Measurements from ENCODE around the gene PARD3B. TPM values are rescaled to one million over a fixed set of nuclear protein-coding genes. Genes with fewer than 3 reads are reported as not detected.

Gene PARD3B
- polyA plus RNA-seq, 10 donors, result 6.5 to 10.2 (median 7.4) TPM

DNA sequence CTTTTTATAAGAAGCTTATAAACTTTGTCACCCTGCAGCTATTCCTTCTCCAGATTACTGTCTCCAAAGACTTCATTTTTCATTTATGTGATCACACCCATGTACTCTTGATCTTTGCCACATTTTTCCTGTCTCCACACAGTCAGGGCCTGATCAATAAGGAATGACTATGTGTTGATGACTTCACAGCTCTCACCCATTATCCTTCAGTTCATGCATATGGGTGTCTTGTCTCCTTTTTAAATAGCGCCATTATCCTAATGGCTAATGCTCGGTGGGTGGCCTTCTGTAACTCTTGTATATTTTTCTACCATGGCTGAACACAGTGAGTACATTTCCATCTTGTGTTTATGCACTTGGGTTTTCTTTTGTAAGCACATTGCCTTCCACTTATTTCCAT, 801.4 kb downstream of the PARD3B start:
- no peak for DNase-seq

DNA sequence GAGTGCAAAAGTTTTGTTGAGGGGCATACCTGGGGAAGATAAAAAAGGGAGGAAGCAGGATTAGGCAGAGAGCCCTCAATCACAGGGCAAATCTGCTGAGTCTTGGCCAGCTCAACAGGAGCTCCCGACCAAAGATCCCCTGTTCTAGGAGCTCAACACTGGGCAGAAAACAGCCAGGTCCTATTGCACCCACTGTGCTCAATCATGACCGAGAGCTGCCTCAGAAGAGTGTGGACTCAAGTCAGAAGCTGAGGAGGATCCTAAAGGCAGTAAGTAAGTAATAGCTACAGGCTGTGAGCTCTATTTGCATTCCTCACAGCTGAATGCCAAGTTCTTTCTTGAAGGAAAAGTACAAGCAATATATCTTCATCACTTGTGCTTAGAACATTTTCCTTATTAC, 802.6 kb downstream of the PARD3B start:
- DNase-seq, result no peak

DNA sequence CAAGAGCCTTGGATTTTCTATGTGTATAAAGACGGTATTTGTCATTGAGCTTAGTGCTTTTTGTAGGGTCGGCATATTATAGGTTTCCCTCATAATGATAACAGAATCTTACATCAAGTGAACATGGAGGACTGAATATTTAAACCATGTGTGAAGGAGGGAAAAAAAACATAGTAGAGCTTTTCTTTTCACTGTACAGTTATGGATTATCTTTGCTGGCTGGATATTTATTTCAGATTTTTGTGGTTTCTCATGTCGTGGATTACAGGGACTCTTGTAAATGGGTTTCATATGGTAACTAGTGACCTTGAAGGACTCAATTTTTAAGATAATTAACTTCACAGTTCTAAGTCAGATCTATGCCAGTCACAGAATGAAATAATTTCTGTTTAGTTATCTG, 806.8 kb downstream of the PARD3B start:
- DNase-seq, result peak in 1 of 3 donors; percentile 28

DNA sequence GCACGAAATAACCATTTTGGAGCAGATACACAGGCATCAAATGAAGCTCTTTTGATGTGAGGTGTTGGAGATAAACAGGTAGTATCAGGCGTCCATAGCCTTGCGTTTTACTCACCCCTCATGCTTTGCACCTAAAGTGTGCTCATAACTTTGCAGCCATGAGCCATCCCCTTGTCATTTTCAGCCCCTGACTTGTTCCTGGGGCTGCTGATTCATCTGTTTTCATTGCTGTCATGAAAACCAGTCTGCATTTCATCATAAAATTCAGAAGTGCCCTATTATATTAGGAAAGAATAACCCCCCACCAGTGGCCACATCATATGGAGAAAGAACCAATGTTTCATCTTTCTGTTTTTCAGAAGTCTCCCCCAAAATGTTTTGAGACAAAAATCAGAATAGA, 807.3 kb downstream of the PARD3B start:
- peak in 1 of 3 donors; percentile 43 for DNase-seq

DNA sequence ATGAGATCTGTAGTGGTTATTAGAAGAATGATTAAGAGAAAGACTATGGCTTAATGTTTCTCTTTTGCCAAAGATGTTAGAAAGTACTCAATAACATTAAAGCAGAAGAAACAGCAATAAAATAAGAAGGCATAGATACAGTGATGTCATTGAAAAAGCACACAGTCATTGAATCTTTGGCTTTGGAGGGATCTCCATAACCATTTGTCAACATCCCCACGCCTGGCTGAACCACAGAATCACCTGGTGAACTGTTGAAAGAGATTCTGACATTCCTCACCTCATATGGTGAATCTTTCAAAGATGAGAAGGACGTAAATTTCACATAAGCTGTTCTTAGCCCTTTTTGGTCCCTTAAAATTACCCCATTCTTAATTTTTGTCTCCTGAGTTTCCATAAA, 812.5 kb downstream of the PARD3B start:
- no peak for DNase-seq

DNA sequence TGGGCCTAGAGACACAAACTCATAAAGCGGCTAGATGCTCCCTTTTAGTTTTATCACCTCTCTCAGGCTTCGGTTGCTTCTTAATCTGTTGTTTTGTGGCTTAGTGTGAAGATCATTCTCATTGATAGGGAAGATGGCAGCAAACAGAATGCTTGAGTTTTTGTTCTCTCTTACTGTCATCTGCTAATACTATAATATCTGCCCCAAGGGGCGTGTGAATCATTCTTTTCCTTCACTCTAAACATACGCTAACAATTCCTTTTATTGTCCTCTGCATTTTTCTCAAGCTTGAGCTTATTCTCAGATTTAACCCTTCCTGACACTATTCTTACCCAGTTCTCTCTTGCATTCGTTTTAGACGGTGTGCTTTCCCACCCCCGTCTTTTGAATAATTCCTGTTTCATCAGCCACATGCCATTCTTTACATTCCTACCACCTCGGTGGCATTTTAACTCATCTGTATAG, 813.1 kb downstream of the PARD3B start:
- peak in 2 of 3 donors; percentile 58 to 73 for DNase-seq

DNA sequence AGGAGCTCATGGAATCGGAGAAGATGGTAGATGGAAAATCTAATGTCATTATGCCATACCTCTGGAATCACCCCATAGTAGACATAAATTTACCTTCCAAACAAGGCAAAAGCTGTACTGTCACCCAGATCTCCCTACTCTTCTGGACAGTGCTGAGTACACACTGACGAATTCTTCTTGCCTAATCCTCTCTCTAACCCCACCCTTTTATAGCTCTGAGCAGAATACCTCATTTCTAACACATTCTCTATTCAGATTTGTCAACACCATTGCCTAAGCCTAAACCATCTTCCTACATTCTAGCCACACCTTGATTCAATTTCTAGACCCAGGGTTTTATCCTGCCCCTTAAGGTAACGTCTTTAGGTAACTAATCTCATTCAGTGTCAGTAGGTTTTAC, 816.0 kb downstream of the PARD3B start:
- no peak for DNase-seq

DNA sequence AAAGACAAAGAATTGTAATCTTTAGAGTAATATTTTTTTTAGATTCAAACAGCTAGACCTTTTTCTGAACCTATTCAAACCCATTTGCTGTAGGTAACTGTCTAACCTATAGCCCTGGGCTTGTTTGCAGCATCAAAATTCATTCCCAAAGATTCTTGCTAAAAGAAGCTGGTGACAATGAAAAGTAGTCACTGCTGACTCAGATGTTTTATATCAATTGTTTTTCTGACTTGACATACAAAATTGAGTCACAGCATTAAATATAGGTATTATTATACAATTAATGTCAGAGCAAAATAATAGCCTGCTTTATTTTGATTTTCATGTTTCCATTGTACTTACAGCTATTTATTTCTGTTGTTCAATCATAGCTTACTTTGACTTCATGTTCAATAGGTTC, 816.7 kb downstream of the PARD3B start:
- DNase-seq, result no peak

DNA sequence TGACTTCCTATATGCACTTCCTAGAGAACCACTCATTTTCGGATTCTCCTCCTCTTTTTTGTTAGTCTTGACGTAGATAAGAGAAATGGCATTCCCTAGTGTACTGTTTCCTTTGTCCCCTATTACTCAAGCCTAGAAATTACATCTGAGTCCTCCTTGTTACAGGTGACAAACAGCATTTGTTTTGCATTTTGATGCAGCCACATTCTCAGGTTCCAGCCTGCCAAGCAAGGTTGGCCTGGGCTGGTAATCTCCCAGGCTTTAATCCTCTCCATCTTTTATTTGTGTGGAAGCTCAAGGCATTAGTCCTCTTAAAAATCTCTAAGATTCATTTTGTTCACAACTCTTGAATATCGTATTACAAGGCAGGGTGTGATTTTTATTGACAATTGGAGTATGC, 819.0 kb downstream of the PARD3B start:
- DNase-seq, result no peak

DNA sequence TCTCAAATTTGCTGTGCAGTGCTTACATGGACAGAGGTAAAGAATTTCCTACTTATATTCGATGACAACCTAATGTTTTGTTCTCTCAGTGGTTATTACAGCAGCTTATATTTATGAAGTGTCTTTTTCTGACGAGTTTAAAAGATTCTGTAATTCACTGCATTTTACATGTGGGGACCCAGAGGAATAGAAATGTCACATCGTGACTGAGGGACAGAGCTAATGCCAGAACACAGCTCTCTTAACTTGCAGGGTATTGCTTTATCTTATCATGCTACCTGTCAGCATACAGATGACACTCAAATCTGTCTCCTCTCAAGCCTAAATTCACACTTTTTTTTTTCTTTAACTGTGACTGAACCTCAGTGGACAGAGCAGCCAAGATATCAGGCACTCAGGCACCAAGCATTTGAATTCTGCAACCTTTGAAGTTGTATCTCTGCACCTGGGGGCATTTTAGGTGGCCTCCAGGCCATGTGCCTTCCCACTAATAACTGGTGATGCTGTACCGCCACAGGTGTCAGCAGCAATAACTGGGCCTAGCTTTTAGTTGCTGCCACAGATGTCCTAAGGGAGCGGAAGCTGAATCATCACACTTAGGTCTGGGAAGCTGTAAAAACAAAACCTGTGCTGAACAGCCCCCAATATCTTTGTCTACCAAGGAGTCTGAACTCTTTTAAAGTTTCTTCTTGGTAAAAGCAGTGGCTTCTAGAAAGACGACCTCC, 821.2 kb downstream of the PARD3B start:
- no peak for DNase-seq

DNA sequence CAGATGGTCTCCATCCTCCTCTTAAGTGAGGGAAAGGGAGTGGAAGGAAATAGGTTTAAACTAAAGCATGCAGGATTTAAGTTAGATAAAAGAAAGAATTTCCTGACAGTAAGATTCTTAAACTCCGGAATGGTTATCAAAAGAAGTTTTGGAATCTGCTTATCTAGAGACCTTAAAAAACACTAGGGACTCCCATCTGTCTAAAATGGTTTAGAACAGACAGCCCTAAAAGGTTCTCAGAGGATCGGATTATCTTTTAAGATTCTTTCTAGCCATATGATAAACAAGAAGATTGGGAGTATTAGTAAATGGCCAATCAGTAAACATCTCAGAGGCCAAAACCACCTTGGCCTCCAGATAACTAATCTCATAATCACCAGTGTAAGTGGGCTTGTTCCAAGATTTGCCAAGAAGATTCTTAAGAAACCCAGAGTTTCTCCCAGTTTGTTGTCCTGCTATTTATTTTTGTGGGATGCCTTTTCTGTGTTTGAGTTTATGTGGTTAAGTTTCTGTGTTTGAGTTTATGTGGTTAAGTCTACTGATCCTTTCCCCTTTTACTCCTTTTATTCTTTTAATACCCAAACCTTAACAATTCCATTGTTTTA, 822.2 kb downstream of the PARD3B start:
- no peak for DNase-seq

DNA sequence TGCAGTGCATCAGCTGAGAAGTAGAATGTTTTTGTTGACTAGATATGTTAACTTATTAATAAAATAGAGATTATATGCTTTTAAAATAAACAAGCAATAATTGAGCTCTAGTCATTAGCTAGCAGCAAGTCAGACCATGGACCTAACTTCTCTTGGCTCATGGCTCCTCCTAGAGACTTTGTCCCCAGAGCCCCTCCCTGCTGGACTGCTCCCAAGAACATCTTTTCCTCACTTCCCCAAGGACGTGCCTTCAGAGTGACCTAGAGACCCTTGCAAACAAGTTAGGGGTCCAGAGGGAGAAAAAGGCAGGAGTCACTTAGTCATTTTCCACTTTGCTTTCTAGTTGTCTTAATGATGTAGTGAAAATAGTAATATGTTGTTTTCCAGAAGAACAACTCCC, 824.5 kb downstream of the PARD3B start:
- no peak for DNase-seq

DNA sequence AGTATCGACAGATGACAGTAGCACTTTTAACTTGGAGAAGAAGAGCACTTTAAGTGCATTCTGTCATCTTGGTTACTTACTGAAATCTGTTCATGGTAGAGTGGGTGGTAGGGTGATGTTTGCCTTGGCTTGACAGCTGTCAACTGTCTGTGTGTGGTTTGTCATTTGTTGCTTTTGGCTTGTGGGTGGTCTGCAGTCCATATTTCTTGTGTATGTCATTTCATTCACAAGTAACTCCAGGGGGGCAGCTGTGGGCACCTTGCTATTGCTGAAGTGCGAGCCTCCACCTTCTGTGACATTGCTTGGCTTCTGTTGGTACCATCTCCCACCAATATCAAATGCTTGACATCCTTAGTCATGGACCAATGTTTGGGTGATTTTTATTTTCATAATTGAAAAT, 825.5 kb downstream of the PARD3B start:
- DNase-seq, result no peak

DNA sequence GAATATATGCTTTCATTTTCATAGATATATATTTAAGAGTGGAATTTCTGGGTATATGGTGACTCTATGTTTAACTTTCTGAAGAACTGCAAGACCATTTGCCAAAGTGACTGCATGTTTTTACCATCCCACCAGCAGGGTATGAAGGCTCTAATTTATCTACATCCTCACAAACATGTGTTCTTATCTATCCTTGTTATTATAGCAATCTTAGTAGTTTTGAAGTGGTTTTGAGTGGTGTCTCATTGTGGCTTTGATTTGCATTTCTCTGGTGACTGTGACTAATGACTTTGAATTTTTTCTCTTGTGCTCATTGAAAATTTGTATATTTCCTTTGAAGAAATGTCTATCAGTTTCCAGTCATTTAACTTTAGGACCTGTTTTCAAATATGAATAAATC, 826.9 kb downstream of the PARD3B start:
- DNase-seq, result peak in 1 of 3 donors; percentile 24

DNA sequence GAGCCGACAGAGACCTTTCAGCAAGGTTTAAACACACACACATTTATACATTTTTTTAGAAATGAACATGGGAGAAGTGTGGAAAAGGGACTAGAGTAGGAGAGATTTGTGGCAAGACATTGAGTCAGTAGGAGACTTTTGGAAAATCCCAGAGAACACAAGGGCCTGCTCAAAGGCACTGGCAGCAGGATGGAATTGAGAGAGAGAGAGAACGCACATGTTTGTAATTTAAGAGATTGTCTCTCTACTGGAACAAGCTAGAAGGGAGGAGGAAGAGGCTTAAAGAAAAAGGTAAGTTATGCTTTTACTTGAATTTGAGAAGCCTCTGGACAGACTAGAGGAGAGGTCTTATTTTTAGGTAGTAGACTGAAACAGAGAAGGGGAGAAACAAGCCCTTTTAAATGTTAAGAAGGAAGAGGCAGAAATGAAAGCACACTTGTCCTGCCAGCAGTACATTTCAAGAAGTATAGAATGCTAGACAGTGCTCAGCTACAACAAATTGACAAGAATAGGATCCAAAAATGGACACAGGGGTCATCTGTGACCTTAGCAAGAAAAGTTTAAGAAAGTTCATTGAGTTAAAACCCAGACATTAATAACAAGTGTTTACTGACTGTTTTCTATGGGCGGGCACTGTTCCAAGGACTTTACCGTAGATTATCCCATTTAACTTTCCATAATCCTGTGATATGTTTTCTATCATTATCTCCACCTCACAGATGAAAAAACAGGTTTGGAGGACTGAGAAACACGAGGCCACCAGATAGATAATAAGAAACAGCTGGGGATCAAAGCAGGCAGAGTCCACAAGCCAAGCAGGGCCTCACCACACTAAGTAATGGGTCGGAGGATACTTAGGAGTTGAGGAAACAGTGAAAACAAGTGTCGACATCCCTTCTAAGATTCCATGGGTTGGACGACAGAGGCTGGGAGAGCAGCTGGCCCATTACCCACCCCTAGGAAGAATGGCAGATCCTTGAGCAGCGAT, 830.5 kb downstream of the PARD3B start:
- DNase-seq, result peak; percentile 37 to 66 (median 48)

DNA sequence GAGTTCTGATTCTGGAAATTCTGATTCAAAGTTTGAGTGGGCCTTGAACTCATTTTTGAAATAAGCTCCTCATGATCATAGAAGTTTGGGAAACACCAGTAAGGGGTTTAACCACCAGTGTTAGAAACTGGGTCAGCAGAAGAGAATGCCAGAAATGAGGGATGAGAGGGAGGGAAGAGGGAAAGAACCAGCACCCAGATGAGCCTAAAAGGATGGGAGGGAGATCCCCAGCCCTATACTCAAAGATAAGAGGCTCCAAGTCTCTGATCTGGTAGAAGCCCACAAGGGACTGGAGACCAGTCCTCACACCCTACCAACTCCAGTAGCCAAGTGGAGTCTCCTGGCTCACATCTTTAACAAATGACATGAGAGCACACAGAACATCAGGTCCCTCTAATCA, 832.0 kb downstream of the PARD3B start:
- DNase-seq, result no peak

DNA sequence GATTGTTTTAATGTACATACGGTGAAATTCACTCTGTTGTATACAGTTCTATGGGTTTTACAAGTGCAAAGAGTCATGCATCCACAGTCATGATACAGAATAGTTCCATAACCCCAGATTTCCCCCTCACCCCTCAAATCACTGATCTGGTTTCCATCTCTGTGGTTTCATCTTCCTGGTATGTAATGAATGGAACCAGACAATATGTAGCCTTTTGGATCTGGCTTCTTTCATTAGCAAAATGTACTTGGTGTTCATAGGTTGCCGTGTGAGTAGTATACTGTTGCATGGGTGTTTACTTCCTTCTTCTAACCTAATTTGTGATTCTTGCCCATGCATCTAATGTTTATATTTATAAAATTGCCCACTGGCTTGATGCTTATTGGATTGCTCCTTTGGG, 838.3 kb downstream of the PARD3B start:
- DNase-seq, result no peak

DNA sequence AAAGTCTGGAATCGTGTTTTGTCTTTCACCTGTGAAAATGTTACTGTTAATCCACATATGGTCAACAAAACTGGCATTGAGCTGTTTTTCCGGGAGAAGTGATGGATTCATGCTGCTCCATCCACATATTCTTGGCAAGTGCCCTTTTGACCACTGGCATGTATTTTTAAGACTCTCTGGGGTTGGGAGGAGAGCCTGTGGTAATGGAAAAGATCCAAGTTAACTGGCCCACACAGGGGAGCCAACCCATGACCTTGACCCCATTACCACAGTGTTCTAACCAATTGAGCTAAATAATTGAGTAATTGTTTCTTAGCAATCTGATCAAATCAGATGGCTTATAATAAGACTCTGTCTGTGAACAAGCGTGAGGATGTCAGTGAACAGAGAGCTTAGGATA, 840.8 kb downstream of the PARD3B start:
- DNase-seq, result no peak

DNA sequence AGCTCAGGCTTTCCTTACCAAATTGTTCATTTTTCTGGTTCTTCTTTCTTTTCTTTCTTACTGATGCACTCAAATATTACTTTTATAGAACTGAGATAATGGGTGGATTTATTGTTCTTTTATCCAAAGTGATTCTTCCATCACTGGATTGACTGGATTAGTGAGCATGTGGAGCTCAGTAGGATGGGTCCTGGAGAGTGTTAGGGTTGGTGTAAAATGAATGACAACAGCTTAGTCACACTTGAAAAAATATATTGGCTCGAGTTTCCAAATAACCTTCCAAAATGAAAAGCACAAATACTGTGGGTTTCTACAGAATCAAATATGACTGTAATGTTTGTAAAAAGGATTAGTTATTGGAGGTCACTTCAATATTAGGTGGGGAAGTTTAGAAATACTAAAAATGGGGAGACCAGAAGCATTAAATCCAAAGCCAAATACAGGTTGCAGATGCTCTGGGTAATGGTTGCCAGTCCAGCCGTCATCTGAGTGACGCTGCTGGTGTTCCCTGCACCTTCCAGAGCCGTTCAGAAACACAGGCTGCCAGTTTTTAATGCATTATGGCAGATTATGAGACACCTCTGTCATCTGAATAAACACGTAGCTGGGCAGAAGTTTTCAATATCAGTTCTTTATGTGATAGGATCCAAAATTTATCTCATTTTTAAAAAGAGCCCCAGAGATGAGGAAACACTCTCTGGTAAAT, 842.2 kb downstream of the PARD3B start:
- no peak for DNase-seq

DNA sequence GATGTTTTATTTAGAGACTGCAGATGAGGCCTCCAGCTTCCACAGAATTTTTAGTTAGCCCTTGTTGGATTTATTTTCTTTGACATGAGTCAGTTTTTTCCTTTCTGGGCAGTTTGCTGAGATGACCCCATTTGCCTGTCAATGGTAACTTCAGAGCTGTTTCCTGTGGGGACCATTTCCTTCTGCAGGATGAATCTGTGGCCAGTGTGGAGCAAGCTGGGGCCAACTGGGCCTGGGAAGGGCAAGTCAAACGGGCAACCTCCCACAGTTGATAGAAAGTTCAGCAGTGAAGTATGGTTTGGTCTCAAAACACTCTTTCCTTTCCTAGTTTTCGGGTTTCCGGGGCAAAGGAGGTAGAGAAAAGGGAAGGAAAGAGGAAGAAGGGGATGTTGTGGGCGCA, 845.6 kb downstream of the PARD3B start:
- no peak for DNase-seq

DNA sequence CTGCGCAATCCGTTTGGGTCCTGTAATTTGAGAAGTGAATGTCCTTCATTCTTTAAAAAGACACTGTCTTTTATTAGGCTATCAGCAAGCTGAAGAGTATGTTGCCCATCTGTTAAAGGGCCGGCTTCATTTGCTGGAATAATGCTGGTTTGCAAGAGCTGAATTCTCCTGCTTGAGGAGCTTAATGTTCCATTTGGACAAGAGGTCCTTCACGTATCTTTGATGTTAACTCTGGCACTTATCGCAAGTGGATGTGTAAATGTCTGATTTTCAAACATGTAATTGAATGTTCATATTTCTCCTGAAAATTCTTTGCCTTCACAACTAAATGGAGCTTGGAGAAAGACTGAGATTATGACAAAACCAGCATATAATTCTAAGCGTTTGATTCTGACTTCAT, 856.2 kb downstream of the PARD3B start:
- no peak for DNase-seq

DNA sequence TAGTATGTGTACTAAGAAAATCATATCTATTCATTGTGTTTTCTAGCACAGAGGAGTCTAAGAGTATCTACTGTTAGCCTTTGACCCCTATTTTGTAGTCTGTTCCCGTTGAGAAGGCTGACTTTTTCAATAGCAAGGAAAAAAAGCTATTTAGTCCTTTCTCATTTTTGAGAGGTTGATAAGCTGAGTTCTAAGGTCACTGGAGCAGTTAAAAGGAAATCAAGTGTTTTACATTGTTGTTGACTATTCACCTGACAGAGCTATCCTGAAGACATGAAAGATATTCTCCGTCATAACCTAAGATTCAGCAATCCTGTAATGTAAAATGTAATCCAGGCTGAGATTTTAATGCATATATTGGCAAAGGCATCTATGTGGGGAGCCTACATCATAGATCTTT, 856.7 kb downstream of the PARD3B start:
- DNase-seq, result no peak
